IMR-90 (cell line): ENCODE measurements around the gene SECTM1. TPM values are rescaled to one million over a fixed set of nuclear protein-coding genes. Genes with fewer than 3 reads are reported as not detected.

Experiments used
- ATAC-seq: fragments of 200-7000 bp; cut with Tn5 transposase; 2 replicates; pipeline ENCODE4 v1.9.1; 2020; ENCODE audit warnings: low read depth, mild to moderate bottlenecking, moderate library complexity
- BruUV-seq: library from RNA; stranded (reverse); fragments of 400-500 nt; replicated peaks from 2 replicates; lab custom pipeline; 2021; lab: Mats Ljungman, UMichigan
- CTCF ChIA-PET: fragments of 300-600 bp; formaldehyde crosslinking; extraction: SDS; loops from one replicate; lab custom pipeline; 2021; ENCODE audit warnings: antibody characterized with exemption; lab: Yijun Ruan, JAX
- POLR2A ChIA-PET: fragments of 300-600 bp; sonication (Branson Sonifier 250); formaldehyde crosslinking; loops from one replicate; lab custom pipeline; 2022; ENCODE audit warnings: antibody characterized with exemption; ENCODE audit not compliant: unreplicated experiment; lab: Charles Lee
- DNase-seq: peaks from one replicate; pipeline ENCODE4 v3.0.0; 2013
- H2AFZ ChIP-seq: replicated peaks from 2 replicates; pipeline ENCODE3; 2013; ENCODE audit warnings: low read length, mild to moderate bottlenecking; ENCODE audit not compliant: poor library complexity
- H2AK5ac ChIP-seq: 2 replicates; pipeline ENCODE4 v1.6.1; 2013; ENCODE audit warnings: low read depth, low read length, inconsistent platforms
- H2AK9ac ChIP-seq: replicated peaks from 2 replicates; pipeline ENCODE3; 2013; ENCODE audit warnings: mild to moderate bottlenecking, low read depth, low read length, moderate library complexity; ENCODE audit not compliant: poor library complexity
- H2BK120ac ChIP-seq: 2 replicates; pipeline ENCODE4 v1.6.1; 2013; ENCODE audit warnings: low read depth, low read length, inconsistent platforms
- H2BK15ac ChIP-seq: 3 replicates; pipeline ENCODE4 v1.6.1; 2013; ENCODE audit warnings: low read depth, low read length, inconsistent platforms
- H2BK20ac ChIP-seq: 2 replicates; pipeline ENCODE4 v1.6.1; 2013; ENCODE audit warnings: low read depth, mild to moderate bottlenecking, inconsistent platforms, low read length, moderate library complexity
- H2BK5ac ChIP-seq: 2 replicates; pipeline ENCODE4 v1.6.1; 2013; ENCODE audit warnings: mild to moderate bottlenecking, low read depth, low read length, inconsistent platforms; ENCODE audit not compliant: poor library complexity, severe bottlenecking
- H3K14ac ChIP-seq: replicated peaks from 2 replicates; pipeline ENCODE4 v1.6.1; 2013; ENCODE audit warnings: low read depth, low read length, inconsistent platforms
- H3K18ac ChIP-seq: 2 replicates; pipeline ENCODE4 v1.6.1; 2013; ENCODE audit warnings: low read depth, low read length, control low read depth
- H3K23ac ChIP-seq: 2 replicates; pipeline ENCODE4 v1.6.1; 2013; ENCODE audit warnings: low read depth, low read length, inconsistent platforms
- H3K27ac ChIP-seq: 2 replicates; pipeline ENCODE4 v1.5.1; 2013; ENCODE audit warnings: mild to moderate bottlenecking, control low read depth, low read length; ENCODE audit not compliant: insufficient read depth
- H3K27me3 ChIP-seq: 2 replicates; pipeline ENCODE4 v1.6.1; 2013; ENCODE audit warnings: low read length; ENCODE audit not compliant: control insufficient read depth, insufficient read depth
- H3K36me3 ChIP-seq: 2 replicates; pipeline ENCODE4 v1.6.1; 2013; ENCODE audit warnings: low read length, mixed read lengths; ENCODE audit not compliant: control insufficient read depth, insufficient read depth
- H3K4ac ChIP-seq: 2 replicates; pipeline ENCODE4 v1.6.1; 2013; ENCODE audit warnings: low read depth, low read length, inconsistent platforms
- H3K4me1 ChIP-seq: 2 replicates; pipeline ENCODE4 v1.6.1; 2013; ENCODE audit warnings: low read length, mixed read lengths; ENCODE audit not compliant: control insufficient read depth, insufficient read depth
- H3K4me2 ChIP-seq: 2 replicates; pipeline ENCODE4 v1.6.1; 2013; ENCODE audit warnings: low read depth, mild to moderate bottlenecking, control low read depth, low read length, moderate library complexity
- H3K4me3 ChIP-seq: 2 replicates; pipeline ENCODE4 v1.5.1; 2013; ENCODE audit warnings: low read depth, mild to moderate bottlenecking, control low read depth, low read length, moderate library complexity; ENCODE audit not compliant: insufficient read depth
- H3K56ac ChIP-seq: 2 replicates; pipeline ENCODE4 v1.6.1; 2013; ENCODE audit warnings: low read length, inconsistent platforms; ENCODE audit not compliant: insufficient read depth; ENCODE audit errors: extremely low read depth
- H3K79me1 ChIP-seq, 2 experiments: 2 replicates each; pipeline ENCODE4 v1.6.1; 2013; ENCODE audit warnings: low read length in 2 of 2, inconsistent platforms in 1 of 2, low read depth in 1 of 2
- H3K9ac ChIP-seq: 2 replicates; pipeline ENCODE4 v1.6.1; 2013; ENCODE audit warnings: low read depth, low read length, control low read depth
- H3K9me1 ChIP-seq: 2 replicates; pipeline ENCODE4 v1.6.1; 2013; ENCODE audit warnings: low read length, inconsistent platforms; ENCODE audit not compliant: insufficient read depth
- H3K9me3 ChIP-seq: 2 replicates; pipeline ENCODE4 v1.6.1; 2013; ENCODE audit warnings: low read length; ENCODE audit not compliant: control insufficient read depth, insufficient read depth
- H4K20me1 ChIP-seq: 2 replicates; pipeline ENCODE4 v1.6.1; 2013; ENCODE audit warnings: low read length, inconsistent platforms; ENCODE audit not compliant: insufficient read depth
- H4K5ac ChIP-seq: 2 replicates; pipeline ENCODE4 v1.6.1; 2013; ENCODE audit warnings: mild to moderate bottlenecking, low read depth, low read length, control low read depth
- H4K8ac ChIP-seq, 2 experiments: 2 replicates each; pipeline ENCODE4 v1.6.1; 2013; ENCODE audit warnings: low read depth in 2 of 2, low read length in 2 of 2, control low read depth in 1 of 2, inconsistent platforms in 1 of 2
- H4K91ac ChIP-seq: 2 replicates; pipeline ENCODE4 v1.6.1; 2013; ENCODE audit warnings: low read depth, low read length, inconsistent platforms; ENCODE audit not compliant: insufficient read depth
- BHLHE40 ChIP-seq: fragments of 150-350 bp; IDR thresholded peaks from 2 replicates; pipeline ENCODE4 v1.6.1; 2016; ENCODE audit warnings: mild to moderate bottlenecking, low read depth, low read length
- CHD1 ChIP-seq: IDR thresholded peaks from 2 replicates; pipeline ENCODE4 v1.6.1; 2012; ENCODE audit warnings: low read depth, low read length, improper control_type of control experiment
- CTCF ChIP-seq: conservative IDR thresholded peaks from 2 replicates; pipeline ENCODE4 v1.5.1; 2012; ENCODE audit warnings: mild to moderate bottlenecking, low read depth, low read length, improper control_type of control experiment
- FOS ChIP-seq: fragments of 150-350 bp; IDR thresholded peaks from 2 replicates; pipeline ENCODE4 v1.6.1; 2016; ENCODE audit warnings: low read depth, low read length
- MAFK ChIP-seq: IDR thresholded peaks from 2 replicates; pipeline ENCODE4 v1.6.1; 2012; ENCODE audit warnings: low read depth, low read length, improper control_type of control experiment
- MXI1 ChIP-seq: IDR thresholded peaks from 2 replicates; pipeline ENCODE4 v1.6.1; 2012; ENCODE audit warnings: low read depth, mild to moderate bottlenecking, low read length, moderate library complexity, borderline replicate concordance
- NFE2L2 ChIP-seq: fragments of 150-350 bp; IDR thresholded peaks from 2 replicates; pipeline ENCODE4 v1.6.1; 2016; ENCODE audit warnings: low read depth, mild to moderate bottlenecking, low read length
- POLR2A ChIP-seq: IDR thresholded peaks from 2 replicates; pipeline ENCODE4 v1.6.1; 2012; ENCODE audit warnings: mild to moderate bottlenecking, low read depth, low read length
- RAD21 ChIP-seq: IDR thresholded peaks from 2 replicates; pipeline ENCODE4 v1.6.1; 2012; ENCODE audit warnings: low read length, improper control_type of control experiment
- RCOR1 ChIP-seq: IDR thresholded peaks from 2 replicates; pipeline ENCODE4 v1.6.1; 2012; ENCODE audit warnings: mild to moderate bottlenecking, low read length, improper control_type of control experiment; ENCODE audit not compliant: insufficient replicate concordance
- RFX5 ChIP-seq: IDR thresholded peaks from 2 replicates; pipeline ENCODE4 v1.8.0; 2012; ENCODE audit warnings: low read depth, mild to moderate bottlenecking, low read length, moderate library complexity
- SMC3 ChIP-seq: fragments of 150-350 bp; IDR thresholded peaks from 2 replicates; pipeline ENCODE4 v1.6.1; 2016; ENCODE audit warnings: low read depth, mild to moderate bottlenecking, antibody characterized with exemption, low read length, moderate library complexity
- USF2 ChIP-seq: fragments of 150-350 bp; IDR thresholded peaks from 2 replicates; pipeline ENCODE4 v1.6.1; 2017; ENCODE audit warnings: mild to moderate bottlenecking, antibody characterized with exemption, low read length, low read depth
- WGBS, 2 experiments: methylation state at CpG; one replicate each; pipeline versions ENCODE4 v1.1.5 to v1.1.7; 2013; ENCODE audit warnings: missing lambda C conversion rate in 2 of 2; ENCODE audit not compliant: insufficient read length in 1 of 2; ENCODE audit errors: extremely low coverage in 2 of 2; 5-methylcytosine and 5-hydroxymethylcytosine counted together
- dilution Hi-C: fragments of 300-500 bp; cut with HindIII; formaldehyde crosslinking; loops from one replicate; pipeline ENCODE4 v1.14.3; 2018; ENCODE audit warnings: low sequenced_read_pairs; ENCODE audit not compliant: unreplicated experiment
- in situ Hi-C: fragments of 300-500 bp; cut with MboI; formaldehyde crosslinking; loops from 3 replicates; pipeline ENCODE4 v1.14.3; 2019; ENCODE audit warnings: low sequenced_read_pairs, inconsistent platforms, mixed read lengths
- intact Hi-C: fragments of 100-400 bp; cut with micrococcal nuclease; formaldehyde crosslinking; loops from 2 replicates; pipeline ENCODE4 v1.10.0; 2022
- polyA plus RNA-seq, 3 experiments: library from polyadenylated mRNA; depleted of rRNA; stranded (reverse); fragments of >200 nt; gene quantifications; 2 replicates each; pipeline ENCODE4 v1.2.3, GENCODE V29; 2012; ENCODE audit warnings: low replicate concordance in 1 of 3
- total RNA-seq: library from RNA; depleted of rRNA; stranded (reverse); fragments of >200 nt; gene quantifications from 2 replicates; pipeline ENCODE4 v1.2.3, GENCODE V29; 2012
- TF ChIP-seq, protein P1 (sequence below): fragments of 150-350 bp; IDR thresholded peaks from 2 replicates; pipeline ENCODE4 v1.6.1; 2016; ENCODE audit warnings: low read depth, mild to moderate bottlenecking, low read length, moderate library complexity, borderline replicate concordance

SECTM1 gene
- total and polyA plus RNA-seq, 2 of the 4 experiments (the other 2 are of a cell fraction) = 2.3 to 4.4 TPM

GRCh38 chr17:82304826-82305726 is 28.5 kb downstream of the SECTM1 start:
- Histone ChIP-seq H3K36me3 (no peaks in the 10 kb centered on the region), H3K56ac (no peak overlapping the region), H2AFZ (peak overlapping the region; percentile 51), H4K8ac (no peak overlapping the region), H3K9me1 (no peaks in the 10 kb centered on the region), H4K5ac (no peak overlapping the region), H3K23ac (no peak overlapping the region), H2AK9ac (no peak overlapping the region), H3K18ac (no peak overlapping the region), H3K9ac (no peak overlapping the region), H4K91ac (no peak overlapping the region), H3K4me3 (no peak overlapping the region), H2BK5ac (no peak overlapping the region), H3K9me3 (no peaks in the 10 kb centered on the region), H2BK15ac (no peak overlapping the region), H3K14ac (no peak overlapping the region), H3K4ac (no peak overlapping the region), H3K79me1 (no peaks in the 10 kb centered on the region), H3K4me1 (peaks cover 3% of the 10 kb centered on the region; the same call in 1 of the 2 replicates), H2AK5ac (no peak overlapping the region), H3K27ac (no peak overlapping the region), H3K4me2 (no peak overlapping the region), H3K27me3 (peaks cover 16% of the 10 kb centered on the region), H2BK120ac (no peak overlapping the region), H4K20me1 (0 out of 2 replicates have a peak, but pooled peaks cover 4% of the 10 kb centered on the region), H2BK20ac (no peak overlapping the region)
- ATAC-seq = no peak
- dilution Hi-C loops (no loop called here), intact Hi-C loops (no loop called here), in situ Hi-C loops (no loop called here)
- POLR2A ChIA-PET = interaction anchor here (0.5 kb wide), 1 partner anchor 796 kb away, joined by 3 read pairs; no protein-coding TSS in a partner anchor
- WGBS, 2 experiments = 76% methylated on average over 8 of the region's 23 CpGs; no CpG with 5 or more reads in 1 of the 2 experiments
- CTCF ChIA-PET = no interaction called here
- no TSS peak for BruUV-seq
- no peak for DNase-seq
- TF ChIP-seq USF2 (no peak), RAD21 (no peak), MAFK (no peak), FOS (no peak), SMC3 (no peak), CTCF (no peak), POLR2A (no peak), NFE2L2 (no peak), BHLHE40 (no peak), MXI1 (no peak), RCOR1 (no peak), CHD1 (no peak), RFX5 (no peak)
- TF ChIP-seq, protein P1, sequence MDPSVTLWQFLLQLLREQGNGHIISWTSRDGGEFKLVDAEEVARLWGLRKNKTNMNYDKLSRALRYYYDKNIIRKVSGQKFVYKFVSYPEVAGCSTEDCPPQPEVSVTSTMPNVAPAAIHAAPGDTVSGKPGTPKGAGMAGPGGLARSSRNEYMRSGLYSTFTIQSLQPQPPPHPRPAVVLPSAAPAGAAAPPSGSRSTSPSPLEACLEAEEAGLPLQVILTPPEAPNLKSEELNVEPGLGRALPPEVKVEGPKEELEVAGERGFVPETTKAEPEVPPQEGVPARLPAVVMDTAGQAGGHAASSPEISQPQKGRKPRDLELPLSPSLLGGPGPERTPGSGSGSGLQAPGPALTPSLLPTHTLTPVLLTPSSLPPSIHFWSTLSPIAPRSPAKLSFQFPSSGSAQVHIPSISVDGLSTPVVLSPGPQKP = no peak
